Cardiac fibroblast (primary cell): ENCODE results near the gene SLC37A3.

Source experiments
- DNase-seq, 2 donors: peaks; one replicate each; pipeline versions ENCODE4 v3.0.0 to v3.0.0-alpha.2; 2010; ENCODE audit warnings: low read depth in 2 of 2
- H3K4me3 ChIP-seq, 2 donors: replicated peaks in 1 of 2; 1 replicate in 1 of 2; 2 replicates in 1 of 2; pipeline ENCODE4 v1.5.1; 2011; ENCODE audit warnings: low read depth in 2 of 2, low read length in 2 of 2, mild to moderate bottlenecking in 2 of 2, moderate library complexity in 1 of 2
- TF ChIP-seq, protein P1 (sequence below): IDR thresholded peaks from one replicate; pipeline ENCODE4 v1.5.1; 2011; ENCODE audit warnings: low read depth, mild to moderate bottlenecking, low read length, inconsistent platforms

SLC37A3 gene

DNA sequence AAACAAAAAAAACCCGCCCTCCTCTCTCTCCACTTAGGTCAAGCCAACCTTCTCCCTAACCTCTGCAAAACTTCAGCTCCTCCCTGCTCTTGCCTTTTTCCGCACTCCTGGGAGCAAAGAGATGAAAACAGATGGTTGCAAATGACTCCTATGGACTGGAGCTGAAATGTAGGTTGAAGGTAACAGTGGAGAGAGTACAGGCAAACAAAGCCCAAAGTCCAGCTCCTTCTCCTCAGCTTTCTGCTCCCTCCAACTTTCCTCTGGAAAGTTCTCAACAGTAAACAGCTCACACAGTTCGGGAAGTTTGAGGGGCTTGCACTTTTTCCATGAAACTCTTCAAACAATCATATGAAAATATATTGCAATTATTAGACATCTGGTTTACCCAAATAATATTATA, 90.3 kb downstream of the SLC37A3 start:
- no peak for DNase-seq
- TF ChIP-seq, protein P1, sequence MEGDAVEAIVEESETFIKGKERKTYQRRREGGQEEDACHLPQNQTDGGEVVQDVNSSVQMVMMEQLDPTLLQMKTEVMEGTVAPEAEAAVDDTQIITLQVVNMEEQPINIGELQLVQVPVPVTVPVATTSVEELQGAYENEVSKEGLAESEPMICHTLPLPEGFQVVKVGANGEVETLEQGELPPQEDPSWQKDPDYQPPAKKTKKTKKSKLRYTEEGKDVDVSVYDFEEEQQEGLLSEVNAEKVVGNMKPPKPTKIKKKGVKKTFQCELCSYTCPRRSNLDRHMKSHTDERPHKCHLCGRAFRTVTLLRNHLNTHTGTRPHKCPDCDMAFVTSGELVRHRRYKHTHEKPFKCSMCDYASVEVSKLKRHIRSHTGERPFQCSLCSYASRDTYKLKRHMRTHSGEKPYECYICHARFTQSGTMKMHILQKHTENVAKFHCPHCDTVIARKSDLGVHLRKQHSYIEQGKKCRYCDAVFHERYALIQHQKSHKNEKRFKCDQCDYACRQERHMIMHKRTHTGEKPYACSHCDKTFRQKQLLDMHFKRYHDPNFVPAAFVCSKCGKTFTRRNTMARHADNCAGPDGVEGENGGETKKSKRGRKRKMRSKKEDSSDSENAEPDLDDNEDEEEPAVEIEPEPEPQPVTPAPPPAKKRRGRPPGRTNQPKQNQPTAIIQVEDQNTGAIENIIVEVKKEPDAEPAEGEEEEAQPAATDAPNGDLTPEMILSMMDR = no peak
- no peak overlapping the region for H3K4me3 ChIP-seq

DNA sequence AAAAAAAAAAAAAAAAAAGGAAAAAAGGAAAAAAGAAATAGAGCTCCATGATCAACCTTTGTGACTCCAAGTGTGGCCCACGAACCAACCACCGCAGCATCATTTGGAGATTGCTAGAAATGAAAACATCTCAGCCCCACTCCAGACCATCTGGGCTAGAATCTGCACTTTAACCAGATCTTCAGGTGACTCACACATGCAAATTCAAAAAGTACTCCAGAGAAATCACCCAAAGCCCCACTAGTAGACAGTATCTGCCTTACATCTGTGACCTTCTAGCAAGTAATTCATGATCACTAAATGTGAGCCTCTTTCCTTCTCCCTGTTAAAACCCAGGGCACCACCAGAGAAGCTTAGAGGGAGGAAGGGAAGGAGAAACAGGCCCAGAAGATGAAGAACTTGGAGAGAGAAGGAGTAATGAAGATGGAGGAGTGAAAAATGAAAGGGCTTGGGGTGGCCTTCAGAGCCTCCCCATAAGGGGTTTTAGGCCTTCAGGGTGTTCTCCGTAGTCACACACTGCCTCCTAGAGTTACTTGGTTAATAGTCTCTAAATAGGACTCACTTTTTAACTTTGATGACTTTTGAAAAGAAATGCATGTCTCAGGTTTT, 94.0 kb downstream of the SLC37A3 start:
- no peak overlapping the region for H3K4me3 ChIP-seq
- peak; percentile 42 to 52 for DNase-seq
- TF ChIP-seq, protein P1 = peak; percentile 18

DNA sequence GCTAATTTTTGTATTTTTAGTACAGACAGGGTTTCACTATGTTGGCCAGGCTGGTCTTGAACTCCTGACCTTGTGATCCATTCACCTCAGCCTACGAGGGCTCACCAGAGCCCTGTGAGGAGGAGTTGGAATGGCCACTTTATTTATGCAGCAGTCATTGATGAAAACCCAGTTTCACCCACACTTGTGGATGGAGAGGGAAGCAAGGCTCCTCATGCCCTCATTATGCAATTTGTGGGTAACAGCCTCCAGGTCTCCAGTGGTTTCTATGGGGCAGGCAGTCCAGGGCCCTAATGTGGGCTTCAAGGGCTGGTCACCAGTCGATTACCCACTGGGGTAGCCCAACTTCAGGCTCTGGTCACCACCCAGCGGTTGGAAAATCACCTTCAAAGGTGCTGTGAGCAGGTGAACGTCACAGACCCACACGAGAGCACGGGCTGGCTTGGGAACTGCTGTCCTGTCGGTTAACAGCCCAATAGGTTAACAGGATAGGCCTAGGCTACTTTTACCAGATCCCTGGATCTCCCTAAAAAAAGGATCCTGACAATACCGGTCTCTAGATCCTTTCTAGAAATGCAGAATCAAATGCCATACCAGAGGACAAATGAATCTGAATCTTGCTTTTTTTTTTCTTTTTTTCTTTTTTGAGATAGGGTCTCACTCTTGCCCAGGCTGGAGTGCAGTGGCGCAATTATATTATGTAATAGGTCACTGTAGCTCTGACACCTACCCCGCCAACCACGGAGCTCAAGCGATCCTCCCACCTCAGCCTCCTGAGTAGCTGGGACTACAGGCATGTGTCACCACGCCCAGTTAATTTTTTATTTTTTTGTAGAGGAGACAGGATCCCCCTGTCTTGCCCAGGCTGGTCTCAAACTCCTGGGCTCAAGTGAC, 97.8 kb downstream of the SLC37A3 start:
- TF ChIP-seq, protein P1 = no peak
- DNase-seq = no peak

DNA sequence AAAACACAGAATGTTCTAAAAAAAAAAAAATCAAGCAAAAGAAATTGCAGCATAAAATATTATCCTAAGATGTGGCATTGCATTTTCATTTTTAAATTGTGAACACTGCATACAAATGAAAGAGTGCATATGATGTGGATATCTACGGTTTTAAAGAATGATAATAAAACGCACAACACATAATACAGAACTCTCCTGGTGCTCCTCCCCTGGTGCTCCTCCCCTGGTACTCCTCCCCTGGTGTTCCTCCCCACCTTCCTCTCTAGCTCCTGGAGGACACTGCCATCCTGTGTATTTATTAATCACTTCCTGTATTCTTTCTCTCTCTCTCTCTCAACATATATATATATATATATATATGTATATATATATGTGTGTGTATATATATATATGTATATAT, 100.1 kb downstream of the SLC37A3 start:
- DNase-seq = no peak
- TF ChIP-seq, protein P1 = no peak
- no peak overlapping the region for H3K4me3 ChIP-seq

More for the DNA sequence above, 97.8 kb downstream of the SLC37A3 start:
- H3K4me3 ChIP-seq = no peak overlapping the region

DNA sequence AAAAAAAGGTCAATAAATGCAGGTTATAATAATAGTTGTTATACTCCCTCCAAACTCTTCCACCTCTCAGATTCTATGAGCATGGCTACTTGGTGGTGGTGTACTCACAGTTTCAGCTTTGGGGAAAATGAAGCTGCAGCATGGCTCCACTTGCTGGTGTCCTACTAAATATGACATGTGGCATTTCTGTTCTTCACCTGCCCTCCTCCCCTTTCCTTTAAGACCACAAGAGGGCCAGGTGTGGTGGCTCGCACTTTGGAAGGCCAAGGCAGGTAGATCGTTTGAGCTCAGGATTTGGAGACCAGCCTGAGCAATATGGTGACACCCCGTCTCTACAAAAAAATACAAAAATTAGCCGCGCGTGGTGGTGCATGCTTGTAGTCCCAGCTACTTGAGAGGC, 101.1 kb downstream of the SLC37A3 start:
- no peak overlapping the region for H3K4me3 ChIP-seq
- no peak for DNase-seq
- TF ChIP-seq, protein P1 = no peak

DNA sequence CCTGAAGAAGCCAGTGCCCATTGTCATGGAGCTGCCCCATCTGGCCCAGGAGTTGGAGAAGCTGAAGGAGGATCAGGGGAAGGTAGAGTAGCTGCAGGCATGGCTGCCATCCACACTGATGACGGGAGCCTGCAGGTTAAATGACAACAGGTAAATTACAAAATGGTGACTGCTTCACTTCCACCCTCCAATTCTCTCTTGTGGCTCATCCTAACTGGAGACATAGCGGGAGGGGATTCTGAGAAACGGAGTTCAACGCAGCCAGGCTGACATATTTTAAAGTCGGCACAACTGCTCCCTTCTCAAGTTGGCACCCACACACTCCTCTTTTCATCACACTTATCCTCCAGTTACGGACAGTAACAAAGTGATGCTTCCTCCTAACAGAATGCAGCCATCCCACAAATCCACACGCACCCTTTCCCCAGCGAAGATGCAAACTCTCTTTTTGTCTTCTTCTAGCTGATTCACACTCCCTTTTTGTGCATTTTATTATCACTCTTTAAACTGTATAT, 103.0 kb downstream of the SLC37A3 start:
- DNase-seq = no peak
- no peak overlapping the region for H3K4me3 ChIP-seq
- TF ChIP-seq, protein P1 = no peak
